Calu3 (cell line): ENCODE results near the gene RPS21. TPM values are rescaled to one million over a fixed set of nuclear protein-coding genes. Genes with fewer than 3 reads are reported as not detected.

Experiments
- BruUV-seq: library from RNA; stranded (reverse); fragments of 400-500 nt; replicated peaks from 2 replicates; lab custom pipeline; 2021; lab: Mats Ljungman, UMichigan
- CTCF ChIA-PET: fragments of 300-600 bp; sonication (Branson Sonifier 250); formaldehyde crosslinking; loops from one replicate; lab custom pipeline; 2022; ENCODE audit warnings: antibody characterized with exemption; lab: Charles Lee
- DNase-seq: peaks from one replicate; pipeline ENCODE4 v3.0.0; 2022
- H3K27ac Mint-ChIP-seq: one replicate; pipeline ENCODE4 v1.8.0; 2022; ENCODE audit warnings: mixed read lengths; ENCODE audit not compliant: unreplicated experiment
- H3K27me3 Mint-ChIP-seq: one replicate; pipeline ENCODE4 v1.8.0; 2022; ENCODE audit warnings: mixed read lengths; ENCODE audit not compliant: unreplicated experiment
- H3K36me3 Mint-ChIP-seq: one replicate; pipeline ENCODE4 v1.8.0; 2022; ENCODE audit warnings: mild to moderate bottlenecking, moderate library complexity, mixed read lengths; ENCODE audit not compliant: insufficient read depth, unreplicated experiment
- H3K4me1 Mint-ChIP-seq: one replicate; pipeline ENCODE4 v1.8.0; 2022; ENCODE audit warnings: mild to moderate bottlenecking, low read depth, mixed read lengths; ENCODE audit not compliant: unreplicated experiment
- H3K4me3 Mint-ChIP-seq: one replicate; pipeline ENCODE4 v1.8.0; 2022; ENCODE audit warnings: mild to moderate bottlenecking, low read depth, moderate library complexity, mixed read lengths; ENCODE audit not compliant: unreplicated experiment
- H3K9me3 Mint-ChIP-seq: one replicate; pipeline ENCODE4 v1.8.0; 2022; ENCODE audit warnings: low read depth, mixed read lengths; ENCODE audit not compliant: unreplicated experiment
- CTCF ChIP-seq: fragments of 200-600 bp; IDR thresholded peaks from one replicate; pipeline ENCODE4 v1.8.0; 2022; ENCODE audit warnings: antibody characterized with exemption; ENCODE audit not compliant: unreplicated experiment
- intact Hi-C: fragments of 100-400 bp; cut with micrococcal nuclease; formaldehyde crosslinking; loops from one replicate; pipeline ENCODE4 v1.10.0; 2022; ENCODE audit not compliant: unreplicated experiment
- total RNA-seq: library from RNA; stranded (reverse); gene quantifications from 2 replicates; pipeline ENCODE4 v1.2.3, GENCODE V29; 2022

The RPS21 gene
- total RNA-seq, 1 experiment from 2014 or later: 1,936 TPM

DNA sequence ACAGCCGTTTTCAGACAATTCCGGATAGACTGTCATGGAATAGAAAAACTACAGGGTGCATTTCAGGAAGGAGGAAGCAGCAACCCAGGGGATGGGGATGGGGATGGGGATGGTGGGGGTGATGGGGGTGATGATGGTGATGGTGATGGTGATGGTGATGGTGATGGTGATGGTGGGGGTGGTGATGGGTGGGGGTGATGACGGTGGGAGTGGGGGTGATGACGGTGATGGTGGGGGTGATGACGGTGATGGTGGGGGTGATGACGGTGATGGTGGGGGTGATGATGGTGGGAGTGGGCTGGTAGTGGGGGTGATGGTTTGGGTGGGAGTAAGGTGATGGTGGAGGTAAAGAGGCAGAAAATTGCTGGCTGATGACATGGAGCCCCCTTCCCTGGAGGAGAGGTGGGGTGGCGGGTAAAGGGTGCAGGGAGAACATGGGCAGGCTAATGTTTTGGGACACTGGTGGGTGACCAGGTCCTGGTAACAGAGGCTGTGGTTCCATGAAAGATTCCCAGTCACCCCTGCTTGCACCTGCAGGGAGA is 37.3 kb upstream of the RPS21 start:
- intact Hi-C loops: loop anchor here (2.0 kb wide), 1 partner anchor 15 kb away; no protein-coding TSS in a partner anchor

GRCh38 chr20:62350098-62350628 is 36.7 kb upstream of the RPS21 start:
- CTCF ChIA-PET: interaction anchor here (0.7 to 2.2 kb wide), 9 partner anchors 9 to 48 kb away, joined by 3 to 33 read pairs (median 7); partner anchors contain the start of genes LAMA5 and RPS21
- peak overlapping the region; percentile 60 for H3K4me3 Mint-ChIP-seq
- intact Hi-C loops: loop anchor here (2.0 kb wide), 1 partner anchor 15 kb away; no protein-coding TSS in a partner anchor
- peak overlapping the region; percentile 93 for H3K27ac Mint-ChIP-seq
- peak; percentile 98 for DNase-seq
- no peaks in the 10 kb centered on the region for H3K27me3 Mint-ChIP-seq
- peaks cover 33% of the 10 kb centered on the region for H3K4me1 Mint-ChIP-seq
- H3K9me3 Mint-ChIP-seq: peaks cover 3% of the 10 kb centered on the region
- BruUV-seq: no TSS peak
- H3K36me3 Mint-ChIP-seq: peaks cover 95% of the 10 kb centered on the region
- TF ChIP-seq CTCF: no peak

More for the DNA sequence above, 37.3 kb upstream of the RPS21 start:
- CTCF ChIA-PET: interaction anchor here (0.7 to 2.2 kb wide), 8 partner anchors 10 to 47 kb away, joined by 4 to 33 read pairs (median 7); partner anchors contain the start of genes LAMA5 and RPS21
- peaks cover 33% of the 10 kb centered on the region for H3K4me1 Mint-ChIP-seq
- BruUV-seq: no TSS peak
- no peaks in the 10 kb centered on the region for H3K27me3 Mint-ChIP-seq
- DNase-seq: no peak
- H3K4me3 Mint-ChIP-seq: peak overlapping the region; percentile 60
- no peak for TF ChIP-seq CTCF
- peaks cover 3% of the 10 kb centered on the region for H3K9me3 Mint-ChIP-seq
- H3K27ac Mint-ChIP-seq: peak overlapping the region; percentile 93
- H3K36me3 Mint-ChIP-seq: peaks cover 97% of the 10 kb centered on the region

- Mint-ChIP-seq H3K9me3 (peaks cover 3% of the 10 kb centered on the region), H3K36me3 (peaks cover 95% of the 10 kb centered on the region), H3K4me1 (peaks cover 36% of the 10 kb centered on the region), H3K27ac (peak overlapping the region; percentile 93), H3K4me3 (peak overlapping the region; percentile 60), H3K27me3 (no peaks in the 10 kb centered on the region)
- CTCF ChIA-PET: interaction anchor here (0.9 to 2.2 kb wide), 7 partner anchors 8 to 36 kb away, joined by 3 to 33 read pairs (median 7); partner anchors contain the start of genes LAMA5 and RPS21
- no TSS peak for BruUV-seq
- TF ChIP-seq CTCF: no peak
- intact Hi-C loops: loop anchor here (2.0 kb wide), 1 partner anchor 14 kb away; no protein-coding TSS in a partner anchor
- DNase-seq: peak; percentile 52
These were observed 36.1 kb upstream of the RPS21 start for GRCh38 chr20:62350629-62351422.
